MM.1S (cell line): Measurements from ENCODE around the gene CDK5.

ENCODE experiments used
- EZH2 ChIP-seq: fragments of 300-600 bp; sonication (generic); optimal IDR thresholded peaks from 2 replicates; pipeline ENCODE3; 2017; ENCODE audit warnings: low read depth, mild to moderate bottlenecking, antibody characterized with exemption, low read length, mixed read lengths
- EZH2phosphoT487 ChIP-seq: fragments of 300-600 bp; sonication (generic); IDR thresholded peaks from 2 replicates; pipeline ENCODE4 v1.6.1; 2018; ENCODE audit warnings: antibody characterized with exemption, low read length
- TF ChIP-seq, protein P1 (sequence below): fragments of 300-600 bp; sonication (generic); IDR thresholded peaks from 2 replicates; pipeline ENCODE4 v1.5.1; 2016; ENCODE audit warnings: antibody characterized with exemption, low read length, mixed read lengths

DNA sequence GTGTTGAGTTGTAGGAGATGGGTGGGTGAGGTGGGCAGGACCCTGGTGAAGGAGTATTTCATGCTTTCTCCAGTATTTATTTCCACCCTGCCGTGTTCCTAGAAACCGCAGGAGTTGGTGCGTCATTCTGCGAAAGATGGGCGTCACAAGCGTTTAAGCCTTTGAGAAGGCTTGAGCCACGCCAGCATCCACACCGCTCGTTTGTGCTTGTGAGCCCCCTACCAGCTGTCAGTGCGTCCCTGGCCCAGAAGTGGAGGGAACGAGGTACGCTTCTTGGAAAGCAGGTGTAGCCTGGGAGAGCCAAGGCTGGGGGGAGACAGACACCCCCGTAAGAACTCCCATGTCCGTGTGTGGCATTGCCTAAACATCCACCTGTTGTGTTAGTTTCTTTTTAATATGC lies 34.3 kb upstream of the CDK5 start:
- TF ChIP-seq, protein P1, sequence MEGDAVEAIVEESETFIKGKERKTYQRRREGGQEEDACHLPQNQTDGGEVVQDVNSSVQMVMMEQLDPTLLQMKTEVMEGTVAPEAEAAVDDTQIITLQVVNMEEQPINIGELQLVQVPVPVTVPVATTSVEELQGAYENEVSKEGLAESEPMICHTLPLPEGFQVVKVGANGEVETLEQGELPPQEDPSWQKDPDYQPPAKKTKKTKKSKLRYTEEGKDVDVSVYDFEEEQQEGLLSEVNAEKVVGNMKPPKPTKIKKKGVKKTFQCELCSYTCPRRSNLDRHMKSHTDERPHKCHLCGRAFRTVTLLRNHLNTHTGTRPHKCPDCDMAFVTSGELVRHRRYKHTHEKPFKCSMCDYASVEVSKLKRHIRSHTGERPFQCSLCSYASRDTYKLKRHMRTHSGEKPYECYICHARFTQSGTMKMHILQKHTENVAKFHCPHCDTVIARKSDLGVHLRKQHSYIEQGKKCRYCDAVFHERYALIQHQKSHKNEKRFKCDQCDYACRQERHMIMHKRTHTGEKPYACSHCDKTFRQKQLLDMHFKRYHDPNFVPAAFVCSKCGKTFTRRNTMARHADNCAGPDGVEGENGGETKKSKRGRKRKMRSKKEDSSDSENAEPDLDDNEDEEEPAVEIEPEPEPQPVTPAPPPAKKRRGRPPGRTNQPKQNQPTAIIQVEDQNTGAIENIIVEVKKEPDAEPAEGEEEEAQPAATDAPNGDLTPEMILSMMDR: no peak
- TF ChIP-seq EZH2: no peak
- TF ChIP-seq EZH2phosphoT487: no peak
